GM18858 (cell line): Measurements from ENCODE around the gene ZNF10.

Experiments
- ATAC-seq: cut with Tn5 transposase; IDR thresholded peaks from one replicate; pipeline ENCODE4 v1.9.1; 2021; ENCODE audit not compliant: unreplicated experiment

The ZNF10 gene

GRCh38 chr12:133192847-133193246 lies 62.4 kb downstream of the ZNF10 start:
- ATAC-seq = no peak

GRCh38 chr12:133201888-133202287 lies 71.5 kb downstream of the ZNF10 start:
- ATAC-seq = no peak

DNA sequence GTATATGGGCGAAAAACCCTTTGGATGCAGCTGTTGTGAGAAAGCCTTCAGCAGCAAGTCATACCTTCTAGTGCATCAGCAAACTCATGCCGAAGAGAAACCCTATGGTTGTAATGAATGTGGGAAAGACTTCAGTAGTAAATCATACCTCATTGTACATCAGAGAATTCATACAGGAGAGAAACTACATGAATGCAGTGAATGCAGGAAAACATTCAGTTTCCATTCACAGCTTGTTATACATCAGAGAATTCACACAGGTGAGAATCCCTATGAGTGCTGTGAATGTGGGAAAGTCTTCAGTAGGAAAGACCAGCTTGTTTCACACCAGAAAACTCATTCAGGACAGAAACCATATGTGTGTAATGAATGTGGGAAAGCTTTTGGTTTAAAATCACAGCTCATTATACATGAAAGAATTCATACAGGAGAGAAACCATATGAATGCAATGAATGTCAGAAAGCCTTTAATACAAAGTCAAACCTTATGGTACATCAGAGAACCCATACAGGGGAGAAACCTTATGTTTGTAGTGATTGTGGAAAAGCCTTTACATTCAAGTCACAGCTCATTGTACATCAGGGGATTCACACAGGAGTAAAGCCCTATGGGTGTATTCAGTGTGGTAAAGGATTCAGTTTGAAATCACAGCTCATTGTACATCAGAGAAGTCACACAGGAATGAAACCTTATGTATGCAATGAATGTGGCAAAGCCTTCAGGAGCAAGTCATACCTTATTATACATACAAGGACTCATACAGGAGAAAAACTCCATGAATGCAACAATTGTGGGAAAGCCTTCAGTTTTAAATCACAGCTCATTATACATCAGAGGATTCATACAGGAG lies 72.3 kb downstream of the ZNF10 start:
- no peak for ATAC-seq

GRCh38 chr12:133203344-133204263 lies 73.2 kb downstream of the ZNF10 start:
- no peak for ATAC-seq

DNA sequence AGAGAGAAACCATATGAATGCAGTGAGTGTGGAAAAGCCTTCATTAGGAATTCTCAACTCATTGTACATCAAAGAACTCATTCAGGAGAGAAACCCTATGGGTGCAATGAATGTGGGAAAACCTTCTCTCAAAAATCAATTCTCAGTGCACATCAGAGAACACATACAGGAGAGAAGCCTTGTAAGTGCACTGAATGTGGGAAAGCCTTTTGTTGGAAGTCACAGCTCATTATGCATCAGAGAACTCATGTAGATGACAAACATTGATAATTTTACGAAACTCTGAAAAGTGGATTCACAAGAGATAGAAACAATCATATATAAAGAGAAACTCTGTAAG lies 73.8 kb downstream of the ZNF10 start:
- ATAC-seq = no peak

DNA sequence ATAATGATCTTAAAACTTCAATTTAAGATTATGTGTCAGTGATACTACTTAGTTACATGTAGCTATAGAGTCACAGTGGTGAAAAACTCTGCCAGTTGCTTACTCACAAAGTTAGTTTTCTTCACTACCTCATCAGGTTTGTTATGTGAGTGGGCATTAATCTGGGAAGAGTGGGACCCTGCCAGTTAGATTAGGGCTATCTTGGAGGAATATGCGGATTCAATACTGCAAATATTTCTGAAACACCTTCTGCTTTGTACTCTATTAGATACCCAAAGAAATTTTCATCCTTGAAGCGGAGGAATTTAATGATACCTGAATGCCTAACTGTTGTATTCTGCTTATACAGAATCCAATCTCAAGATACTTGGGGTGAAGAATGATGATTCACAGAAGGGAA lies 76.0 kb downstream of the ZNF10 start:
- ATAC-seq = no peak
